HL-60/S4 treated with phorbol 12-myristate 13-acetate at 8.2 ng/mL for 4 days and 3 days (cell line): Measurements from ENCODE around the gene KBTBD12.
"Not testable (repeated sequence)": the region's sequence is repeated elsewhere in the genome, so short reads cannot be mapped to it uniquely, and the experiment has no call there.

Experiments
- in situ Hi-C: fragments of 300-500 bp; cut with MboI; formaldehyde crosslinking; loops from 2 replicates; pipeline ENCODE4 v1.15.0; 2022; ENCODE audit warnings: low sequenced_read_pairs

KBTBD12 gene

DNA sequence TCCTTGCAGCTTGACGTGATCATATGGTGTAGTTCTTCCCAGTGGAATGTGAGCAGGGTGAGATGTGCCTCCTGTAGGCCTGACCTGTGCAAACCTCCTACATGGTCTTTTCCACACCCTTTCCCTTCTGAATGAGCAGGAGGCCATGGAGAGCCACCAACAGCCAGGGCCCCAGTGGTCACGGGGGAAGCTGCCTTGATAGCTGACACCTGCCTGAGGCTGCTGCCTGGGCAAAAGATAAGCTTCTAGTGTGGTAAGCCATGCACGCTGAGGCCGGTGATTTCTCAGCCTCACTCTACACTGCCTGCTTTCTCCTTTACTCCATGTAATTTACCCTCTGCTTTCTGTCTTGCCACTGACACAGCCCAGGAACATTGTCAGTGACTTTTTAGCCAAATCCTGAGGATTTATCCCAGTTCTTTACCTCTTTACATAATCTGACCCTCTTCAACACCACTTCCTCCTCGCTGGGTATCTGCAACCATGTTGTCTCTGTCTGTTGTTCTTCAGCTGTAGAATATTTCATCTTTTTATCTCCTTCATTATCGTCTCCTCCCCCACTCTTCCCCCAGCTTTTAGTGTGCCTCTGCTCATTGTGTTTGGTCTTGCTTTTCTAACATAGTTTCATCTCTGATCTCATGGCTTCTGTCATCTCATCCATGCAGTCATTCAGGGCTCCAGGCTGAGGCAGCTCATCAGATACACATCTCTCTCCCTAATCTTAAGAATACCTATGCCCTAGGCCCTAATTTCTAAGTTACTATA, 11.2 kb upstream of the KBTBD12 start:
- in situ Hi-C loops = no loop called here

DNA sequence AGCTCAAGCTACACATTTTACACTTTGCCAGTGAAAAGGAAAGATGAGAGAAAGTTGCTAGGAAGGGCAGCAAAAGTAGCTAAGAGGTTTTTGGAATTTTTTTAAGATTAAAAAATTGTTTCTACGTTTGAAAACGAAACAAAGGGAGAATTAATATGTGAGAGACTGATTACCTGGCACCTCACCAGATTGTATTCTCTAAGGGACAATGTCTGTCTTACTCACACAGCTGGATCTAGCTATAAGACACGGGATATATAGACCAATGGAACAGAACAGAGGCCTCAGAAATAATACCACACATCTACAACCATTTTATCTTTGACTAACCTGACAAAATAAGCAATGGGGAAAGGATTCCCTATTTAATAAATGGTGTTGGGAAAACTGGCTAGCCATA, 9.5 kb upstream of the KBTBD12 start:
- in situ Hi-C loops = no loop called here

DNA sequence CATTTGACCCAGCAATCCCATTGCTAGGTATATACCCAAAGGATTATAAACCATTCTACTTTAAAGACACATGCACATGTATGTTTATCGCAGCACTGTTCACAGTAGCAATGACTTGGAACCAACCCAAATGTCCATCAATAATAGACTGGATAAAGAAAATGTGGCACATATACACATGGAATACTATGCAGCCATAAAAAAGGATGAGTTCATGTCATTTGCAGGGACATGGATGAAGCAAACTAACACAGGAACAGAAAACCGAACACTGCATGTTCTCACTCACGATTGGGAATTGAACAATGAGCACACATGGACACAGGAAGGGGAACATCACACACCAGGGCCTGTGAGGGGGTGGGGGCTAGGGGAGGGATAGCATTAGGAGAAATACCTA, 8.4 kb upstream of the KBTBD12 start:
- in situ Hi-C loops = not testable (repeated sequence)

DNA sequence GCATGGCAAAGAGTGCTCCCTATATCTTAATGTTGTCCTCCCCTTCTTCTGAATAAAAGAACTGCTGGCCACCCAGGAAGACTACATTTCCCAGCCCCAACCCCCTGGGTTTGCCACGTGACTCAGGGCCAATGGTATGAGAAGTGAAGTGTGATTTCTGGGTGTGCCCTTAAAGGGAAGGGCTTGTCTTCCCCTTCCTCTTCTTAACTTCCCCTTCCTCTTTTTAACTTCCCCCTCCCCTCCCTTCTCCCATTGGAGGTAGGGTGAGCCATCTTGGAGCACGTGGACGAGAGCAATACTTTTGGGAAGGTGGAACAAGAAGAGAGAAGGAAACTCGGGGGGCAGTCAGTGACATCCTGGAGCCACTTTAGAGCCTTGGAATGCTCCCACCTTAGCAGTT, 6.8 kb upstream of the KBTBD12 start:
- in situ Hi-C loops = no loop called here

DNA sequence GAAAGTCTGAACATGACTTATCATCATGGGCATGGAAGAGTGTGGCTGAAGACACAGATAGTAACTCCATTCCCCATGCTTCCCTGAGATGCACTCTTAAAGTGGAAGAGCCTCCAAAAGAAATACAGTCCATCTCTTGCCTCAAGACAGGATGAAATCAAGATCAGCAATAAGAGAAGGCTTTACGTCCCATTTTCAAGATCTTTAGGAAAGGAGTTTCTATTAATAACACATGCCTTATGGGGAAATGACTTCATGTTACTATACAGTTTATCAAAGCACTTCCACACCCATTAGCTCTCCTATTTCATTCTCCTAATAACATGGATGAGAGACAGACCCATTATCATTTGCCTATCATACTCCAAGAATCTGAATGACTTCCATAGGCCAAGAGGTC, 6.1 kb upstream of the KBTBD12 start:
- in situ Hi-C loops = no loop called here

DNA sequence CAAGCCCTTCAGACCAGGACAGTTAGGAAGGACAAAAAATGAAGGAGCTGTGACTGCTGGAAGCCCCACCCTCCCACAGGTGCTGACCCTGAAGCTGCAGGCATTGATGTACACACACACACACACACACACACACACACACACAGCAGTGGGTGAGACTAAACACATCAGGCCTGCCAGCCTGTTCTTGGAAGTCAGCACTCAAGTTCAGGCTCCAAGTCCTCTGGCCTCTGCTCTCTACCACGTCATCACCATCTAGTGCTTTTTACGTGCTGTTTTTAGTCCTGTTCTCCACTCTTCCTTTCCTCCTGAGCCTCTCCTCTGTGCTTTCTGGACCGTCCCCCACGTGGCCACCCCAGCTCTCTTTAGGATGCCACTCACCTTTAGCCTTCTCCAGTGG, 5.4 kb upstream of the KBTBD12 start:
- in situ Hi-C loops = no loop called here

DNA sequence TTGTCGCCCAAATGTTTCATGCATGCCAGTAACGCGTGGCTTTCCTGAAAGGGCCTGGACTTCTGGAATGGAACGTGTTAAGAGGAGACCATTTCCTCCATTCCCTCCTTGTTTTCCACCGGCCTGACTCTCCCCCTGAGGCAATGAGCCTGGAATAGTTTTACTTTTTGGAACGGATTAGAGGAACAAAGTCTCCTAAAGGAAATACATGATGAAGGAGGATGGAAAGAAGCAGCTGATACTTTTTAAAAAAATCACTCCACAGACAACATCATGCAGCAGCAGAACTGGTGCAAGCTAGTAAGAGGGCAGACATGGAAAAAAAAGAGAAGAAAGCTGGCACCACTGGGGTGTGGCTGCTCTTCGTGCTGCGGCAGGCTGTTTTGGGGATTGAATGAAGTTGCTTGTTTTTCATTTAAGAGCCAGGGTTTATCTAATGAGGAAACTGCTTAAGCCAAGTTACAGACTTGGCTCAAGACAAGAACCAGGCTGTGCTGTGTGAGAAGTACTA, 3.6 kb upstream of the KBTBD12 start:
- in situ Hi-C loops = no loop called here

DNA sequence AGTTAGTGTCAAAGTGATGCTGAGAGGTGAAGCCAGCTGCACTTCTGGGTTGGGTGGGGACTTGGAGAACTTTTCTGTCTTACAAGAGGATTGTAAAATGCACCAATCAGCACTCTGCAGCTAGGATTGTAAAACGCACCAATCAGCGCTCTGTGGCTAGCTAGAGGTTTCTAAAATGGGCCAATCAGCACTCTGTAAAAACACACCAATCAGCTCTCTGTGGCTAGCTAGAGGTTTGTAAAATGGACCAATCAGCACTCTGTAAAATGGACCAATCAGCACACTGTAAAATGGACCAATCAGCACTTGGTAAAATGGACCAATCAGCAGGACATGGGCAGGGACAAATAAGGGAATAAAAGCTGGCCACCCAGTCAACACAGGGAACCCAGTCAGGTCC, 1.2 kb upstream of the KBTBD12 start:
- in situ Hi-C loops = not testable (repeated sequence)

DNA sequence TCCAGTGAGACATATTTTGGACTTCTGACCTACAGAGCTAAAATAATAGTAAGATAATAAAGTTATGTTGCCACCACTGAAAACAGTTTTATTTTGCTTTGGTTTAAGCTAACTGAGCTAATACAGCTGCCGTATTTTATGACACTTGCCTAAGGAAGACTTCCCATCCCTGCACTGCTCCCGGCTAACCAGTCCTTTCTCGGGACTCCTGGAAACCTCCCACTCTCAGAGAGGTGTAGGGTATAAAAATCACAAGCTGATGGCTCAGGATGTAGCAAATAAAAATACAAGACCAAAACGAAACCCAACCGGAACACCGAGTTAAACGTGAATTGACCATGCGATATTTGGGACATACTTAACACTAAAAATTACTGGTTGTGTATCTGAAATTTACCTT, 448 bp upstream of the KBTBD12 start:
- in situ Hi-C loops = no loop called here

DNA sequence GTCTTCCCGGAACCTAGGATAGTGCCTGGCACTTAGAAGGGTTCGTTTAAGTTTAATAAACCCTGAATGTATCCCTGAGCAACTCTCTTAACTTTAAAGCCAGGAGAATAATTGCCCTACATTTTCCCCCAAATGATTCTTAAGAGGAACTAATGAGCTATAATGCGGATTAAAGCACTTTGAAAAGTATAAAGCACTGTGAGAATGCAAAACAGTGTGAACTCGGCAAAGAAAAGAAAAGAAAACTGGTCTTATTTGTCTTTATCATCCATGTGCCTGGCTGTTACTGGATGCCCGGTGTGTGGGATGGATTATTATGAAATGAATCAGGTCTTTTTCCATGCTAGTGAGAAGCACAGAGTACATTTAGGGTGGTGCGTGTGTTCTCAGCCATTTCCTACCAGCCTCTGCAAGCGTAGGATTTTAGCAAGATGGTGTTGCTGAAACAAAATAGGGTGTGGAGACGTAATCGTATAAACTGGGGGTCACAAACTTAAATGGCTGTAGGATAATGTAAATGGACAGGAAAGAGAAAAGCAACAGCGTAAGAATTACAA, 983 bp downstream of the KBTBD12 start:
- in situ Hi-C loops = no loop called here

DNA sequence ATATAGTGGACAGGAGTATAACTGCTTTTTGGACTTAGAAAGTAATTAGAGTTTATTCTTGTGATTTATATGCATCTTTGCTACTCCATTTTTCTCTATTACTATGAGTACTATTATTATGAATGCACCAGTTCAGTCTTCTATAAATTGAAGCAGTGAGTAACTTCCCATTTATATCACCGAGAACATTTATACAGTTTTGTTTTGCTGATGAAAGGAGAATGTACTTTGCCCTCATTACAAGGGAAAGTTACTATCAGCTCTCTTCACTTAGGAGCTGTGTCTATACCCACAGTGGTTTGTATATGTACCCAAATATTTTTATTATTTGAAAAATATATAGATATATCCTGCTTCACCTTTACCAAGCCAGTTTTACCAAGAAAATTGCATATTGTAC, 5.7 kb downstream of the KBTBD12 start:
- in situ Hi-C loops = no loop called here

DNA sequence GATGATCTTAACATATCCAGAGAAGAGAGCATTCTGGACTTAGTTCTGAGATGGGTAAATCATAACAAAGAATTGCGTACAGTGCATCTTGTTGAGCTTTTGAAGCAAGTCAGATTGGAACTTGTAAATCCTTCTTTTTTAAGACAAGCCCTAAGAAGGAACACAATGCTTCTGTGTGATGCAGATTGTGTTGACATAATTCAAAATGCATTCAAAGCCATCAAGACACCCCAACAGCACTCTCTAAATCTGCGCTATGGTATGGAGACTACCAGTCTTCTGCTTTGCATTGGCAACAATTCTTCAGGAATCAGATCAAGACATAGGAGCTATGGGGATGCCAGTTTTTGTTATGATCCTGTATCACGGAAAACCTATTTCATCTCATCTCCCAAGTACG, 8.6 kb downstream of the KBTBD12 start:
- in situ Hi-C loops = no loop called here

DNA sequence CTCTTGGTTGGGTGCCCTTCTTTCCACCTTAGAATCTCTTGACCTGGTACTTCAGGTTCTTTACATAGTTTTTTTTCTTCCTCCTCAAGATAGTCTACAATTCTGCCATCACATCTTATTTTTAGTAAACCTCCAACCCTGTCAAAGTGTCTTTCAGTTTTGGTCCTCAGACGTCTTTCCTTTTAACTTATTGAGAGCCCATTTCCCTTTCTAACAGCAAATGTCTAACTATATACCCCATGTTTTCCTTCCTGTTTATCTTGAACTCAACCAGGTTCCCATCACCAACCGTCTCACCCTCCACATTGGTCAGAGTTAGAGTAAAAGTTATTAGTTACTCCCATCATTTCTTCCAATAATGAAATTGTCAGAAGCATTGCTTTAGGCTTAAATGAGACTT, 10.4 kb downstream of the KBTBD12 start:
- in situ Hi-C loops = no loop called here

DNA sequence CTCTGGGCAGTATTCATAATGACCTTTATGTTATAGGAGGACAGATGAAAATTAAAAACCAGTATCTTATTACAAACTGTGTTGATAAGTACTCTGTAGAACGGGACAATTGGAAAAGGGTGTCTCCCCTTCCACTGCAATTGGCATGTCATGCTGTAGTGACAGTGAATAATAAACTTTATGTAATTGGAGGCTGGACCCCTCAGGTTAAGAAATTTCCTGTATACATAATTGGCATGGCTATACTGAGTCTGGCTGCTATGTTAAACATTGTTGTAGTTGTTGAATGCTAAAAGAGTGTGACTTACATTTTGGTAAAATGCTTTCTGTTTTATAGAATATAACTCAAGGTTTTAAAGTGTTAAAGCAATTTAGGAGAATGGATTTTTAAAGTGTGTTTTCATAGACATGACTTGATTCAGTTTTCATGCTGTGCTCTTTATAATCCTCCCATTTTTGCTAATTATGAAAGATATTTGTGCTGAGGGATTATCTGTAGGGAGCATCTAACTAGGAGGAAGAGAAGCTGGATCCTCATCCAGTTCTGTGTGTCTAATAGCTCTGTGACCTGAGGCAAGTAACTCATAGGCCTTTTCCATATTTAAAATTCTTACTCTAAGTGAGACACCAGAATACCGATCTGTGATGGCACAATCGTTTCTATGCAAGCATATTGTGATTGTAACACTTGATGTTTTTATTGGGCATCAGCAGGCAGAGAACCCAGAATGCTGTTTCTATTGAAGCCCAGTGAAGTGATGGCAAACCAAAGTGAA, 13.0 kb downstream of the KBTBD12 start:
- in situ Hi-C loops = no loop called here

DNA sequence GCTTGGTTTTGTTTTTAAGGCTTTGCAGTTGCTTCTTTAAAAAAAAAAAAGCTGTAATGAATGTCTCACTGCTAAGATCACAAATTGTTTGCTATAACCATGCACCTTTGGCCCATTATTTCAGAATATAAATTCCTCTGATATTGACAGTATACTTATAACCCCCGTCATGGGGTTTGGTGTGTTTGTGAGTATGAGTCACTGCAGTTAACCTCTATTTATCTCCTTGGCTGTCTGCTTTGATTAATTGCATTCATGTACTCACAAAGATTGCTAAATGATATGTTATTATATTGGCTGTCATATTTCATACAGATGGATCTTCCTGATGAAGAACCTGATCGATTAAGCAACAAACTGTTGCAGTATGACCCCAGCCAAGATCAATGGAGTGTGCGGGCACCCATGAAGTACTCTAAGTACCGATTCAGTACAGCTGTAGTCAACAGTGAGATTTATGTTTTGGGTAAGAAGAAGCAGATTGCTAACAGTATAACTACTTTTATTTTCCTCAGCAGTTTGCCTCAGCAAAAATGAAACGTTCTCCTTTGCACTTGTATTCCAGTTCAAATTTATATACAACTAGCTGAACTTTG, 14.9 kb downstream of the KBTBD12 start:
- in situ Hi-C loops = no loop called here

DNA sequence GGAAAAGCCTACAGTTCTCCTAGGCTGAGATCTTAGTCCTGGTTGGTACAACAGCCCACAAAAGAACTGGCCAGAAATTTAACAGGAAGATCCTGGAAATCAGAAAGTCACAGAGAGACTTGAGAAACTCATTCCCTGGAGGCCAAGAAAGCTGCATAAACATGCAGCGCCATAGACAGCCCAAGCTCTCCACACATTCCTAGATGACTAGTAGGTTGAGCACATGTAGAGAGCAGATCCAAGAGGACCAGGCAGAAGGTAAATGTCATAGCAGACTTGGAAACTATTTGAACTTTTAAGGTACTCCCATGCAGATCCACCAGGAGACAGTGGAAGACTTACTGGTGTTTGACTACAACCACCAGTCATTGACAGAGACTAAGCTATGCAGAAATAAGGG, 18.4 kb downstream of the KBTBD12 start:
- in situ Hi-C loops = no loop called here

DNA sequence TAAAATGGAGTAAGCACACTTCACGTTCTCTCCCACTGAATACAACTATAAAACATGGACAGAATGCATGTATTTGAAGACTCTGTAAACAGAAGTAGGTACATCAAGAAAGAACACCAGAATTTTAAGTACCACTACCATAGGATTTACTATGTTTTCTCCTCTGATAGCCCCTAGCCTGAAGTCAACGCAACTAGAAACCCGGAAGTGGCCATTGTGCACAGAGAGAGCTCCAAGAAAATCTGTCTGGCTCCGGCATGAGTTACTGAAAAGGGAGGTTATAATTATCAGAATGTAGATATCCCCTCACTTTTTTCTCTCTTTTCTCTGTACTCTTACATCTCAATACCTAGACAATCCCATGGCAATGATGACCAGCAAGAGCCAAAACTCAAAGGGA, 23.8 kb downstream of the KBTBD12 start:
- in situ Hi-C loops = no loop called here

DNA sequence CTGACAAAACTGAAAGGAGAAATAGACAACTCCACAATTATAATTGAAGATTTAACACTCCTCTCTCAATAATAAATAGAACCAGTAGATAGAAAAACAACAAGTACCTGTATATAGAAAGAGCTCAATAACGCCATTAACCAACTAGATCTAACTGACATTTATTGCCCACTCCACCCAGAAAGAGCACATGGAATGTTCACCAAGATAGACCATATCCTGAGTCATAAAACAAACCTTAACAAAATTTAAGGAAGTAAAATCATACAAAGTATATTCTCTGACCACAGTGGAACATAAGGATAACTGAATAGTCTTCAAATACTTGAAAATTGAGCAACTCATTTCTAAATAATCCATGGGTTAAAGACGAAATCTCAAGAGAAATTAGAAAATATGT, 25.1 kb downstream of the KBTBD12 start:
- in situ Hi-C loops = no loop called here

DNA sequence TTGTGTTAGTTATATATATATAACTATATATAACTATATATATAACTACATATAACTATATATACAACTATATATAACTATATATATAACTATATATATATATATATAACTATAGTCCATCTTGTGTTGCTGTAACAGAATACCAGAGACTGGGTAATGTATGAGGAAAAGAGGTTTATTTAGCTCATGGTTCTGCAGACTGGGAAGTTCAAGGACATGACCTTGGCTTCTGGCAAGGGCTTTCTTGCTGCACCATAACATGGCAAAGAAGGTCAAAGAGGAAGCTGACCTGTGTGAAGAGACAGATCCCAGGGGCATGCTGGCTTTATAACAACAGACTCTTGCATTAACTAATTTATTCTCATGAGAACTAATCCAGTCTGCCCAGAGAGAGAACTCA, 27.6 kb downstream of the KBTBD12 start:
- in situ Hi-C loops = no loop called here

DNA sequence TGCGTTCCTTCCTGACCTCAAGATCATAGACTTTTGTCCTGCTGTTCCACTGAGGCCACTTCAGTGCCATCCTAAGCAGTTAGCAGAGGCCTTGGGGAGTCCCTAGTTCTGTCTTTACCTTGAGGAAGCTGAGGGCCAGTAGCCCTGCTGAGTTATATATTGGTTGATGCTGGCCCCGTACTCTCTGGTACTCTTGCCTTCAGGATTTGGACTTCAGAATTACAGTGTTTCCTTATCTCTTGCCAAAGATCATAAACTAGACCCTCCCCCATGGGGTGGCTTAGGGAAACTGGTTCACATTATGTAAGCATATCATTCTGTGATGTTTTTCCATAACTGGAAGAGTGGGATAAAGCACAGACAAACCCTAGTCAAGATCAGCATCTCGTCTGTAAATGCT, 33.2 kb downstream of the KBTBD12 start:
- in situ Hi-C loops = no loop called here

DNA sequence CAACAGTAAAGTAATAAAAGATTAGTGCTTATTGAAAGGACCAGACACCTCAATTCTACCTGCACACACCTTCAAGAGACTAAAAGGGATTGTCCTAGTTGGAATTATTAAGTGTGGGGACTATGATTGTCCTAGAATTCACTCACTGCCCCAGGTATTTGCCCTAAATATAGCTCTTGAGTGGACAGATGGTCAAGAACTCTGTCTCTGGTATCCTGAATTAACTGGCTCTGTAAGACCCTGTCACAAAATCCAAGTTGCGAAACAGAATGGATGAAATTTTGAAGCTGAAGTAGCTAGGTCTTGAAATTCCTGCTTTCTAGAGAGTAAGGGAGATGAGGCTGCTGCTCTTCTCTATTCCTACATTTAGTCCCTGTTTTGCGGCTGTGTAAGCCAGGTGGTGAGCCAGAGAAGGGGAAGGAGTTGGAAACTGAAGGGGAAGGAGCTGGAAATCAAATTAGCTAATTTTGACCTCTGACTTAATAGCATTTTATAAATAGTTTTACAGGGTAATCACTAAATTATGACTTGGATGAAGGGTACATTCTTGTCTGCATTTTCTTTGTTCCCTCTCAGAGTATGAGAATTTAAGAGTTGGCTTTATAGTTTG, 34.5 kb downstream of the KBTBD12 start:
- in situ Hi-C loops = no loop called here
